GM19099 (cell line): Measurements from ENCODE around the gene TIMP2.
A peak's percentile ranks its signal among the peaks of the same experiment; 100 is the strongest.

Experiments
- POLR2A ChIP-seq: IDR thresholded peaks from 3 replicates; pipeline ENCODE4 v1.6.1; 2011; ENCODE audit warnings: low read depth; ENCODE audit not compliant: insufficient read length; ENCODE audit errors: extremely low read depth

Gene TIMP2

GRCh38 chr17:78855561-78856165 lies 69.5 kb downstream of the TIMP2 start:
- no peak for TF ChIP-seq POLR2A

GRCh38 chr17:78854508-78854907 lies 70.7 kb downstream of the TIMP2 start:
- no peak for TF ChIP-seq POLR2A

GRCh38 chr17:78853926-78854394 lies 71.2 kb downstream of the TIMP2 start:
- no peak for TF ChIP-seq POLR2A

- TF ChIP-seq POLR2A, result no peak
Observed at GRCh38 chr17:78852709-78853121, 72.5 kb downstream of the TIMP2 start.

- no peak for TF ChIP-seq POLR2A
Observed at GRCh38 chr17:78849026-78849425, 76.2 kb downstream of the TIMP2 start.

- no peak for TF ChIP-seq POLR2A
Observed at GRCh38 chr17:78847052-78847451, 78.1 kb downstream of the TIMP2 start.

GRCh38 chr17:78844301-78845005 lies 80.7 kb downstream of the TIMP2 start:
- no peak for TF ChIP-seq POLR2A

- no peak for TF ChIP-seq POLR2A
Observed at GRCh38 chr17:78842881-78843565, 82.2 kb downstream of the TIMP2 start.

- peak; percentile 95 for TF ChIP-seq POLR2A
Observed at GRCh38 chr17:78840780-78841611, 84.2 kb downstream of the TIMP2 start, which contains the start of gene USP36. USP36 (minus strand) TSS chr17:78840814; CDS start chr17:78836363, 4,451 bp downstream.

GRCh38 chr17:78840530-78840779 lies 84.7 kb downstream of the TIMP2 start:
- no peak for TF ChIP-seq POLR2A

GRCh38 chr17:78839762-78840529 lies 85.2 kb downstream of the TIMP2 start:
- no peak for TF ChIP-seq POLR2A

- no peak for TF ChIP-seq POLR2A
Observed at GRCh38 chr17:78839235-78839761, 85.9 kb downstream of the TIMP2 start.

- no peak for TF ChIP-seq POLR2A
Observed at GRCh38 chr17:78838574-78839005, 86.6 kb downstream of the TIMP2 start.

GRCh38 chr17:78836420-78837021 lies 88.7 kb downstream of the TIMP2 start:
- TF ChIP-seq POLR2A, result no peak
